Chondrocyte (in vitro differentiated cells): Measurements from ENCODE around the gene ADCY6. TPM values are rescaled to one million over a fixed set of nuclear protein-coding genes. Genes with fewer than 3 reads are reported as not detected.

Experiments
- DNase-seq: peaks from one replicate; pipeline ENCODE4 v3.0.0; 2021; ENCODE audit warnings: mixed read lengths, low spot score
- H3K27ac Mint-ChIP-seq: one replicate; pipeline ENCODE4 v1.8.0; 2021; ENCODE audit warnings: mild to moderate bottlenecking, moderate library complexity, mixed read lengths; ENCODE audit not compliant: unreplicated experiment
- H3K27me3 Mint-ChIP-seq: 2 replicates; pipeline ENCODE4 v1.8.0; 2021; ENCODE audit warnings: low read depth, mixed read lengths
- H3K36me3 Mint-ChIP-seq: 2 replicates; pipeline ENCODE4 v1.8.0; 2021; ENCODE audit warnings: low read depth, mixed read lengths
- H3K4me1 Mint-ChIP-seq: 2 replicates; pipeline ENCODE4 v1.8.0; 2021; ENCODE audit warnings: low read depth, mild to moderate bottlenecking, mixed read lengths
- H3K4me3 Mint-ChIP-seq: one replicate; pipeline ENCODE4 v1.8.0; 2021; ENCODE audit warnings: mild to moderate bottlenecking, moderate library complexity, mixed read lengths; ENCODE audit not compliant: unreplicated experiment
- H3K9me3 Mint-ChIP-seq: 2 replicates; pipeline ENCODE4 v1.8.0; 2021; ENCODE audit warnings: low read depth, mixed read lengths
- CTCF ChIP-seq: fragments of 200-600 bp; sonication (generic); IDR thresholded peaks from 2 replicates; pipeline ENCODE4 v1.5.0; 2021; ENCODE audit warnings: antibody characterized with exemption, mild to moderate bottlenecking, moderate library complexity
- total RNA-seq: library from RNA; stranded (reverse); gene quantifications from 3 replicates; pipeline ENCODE4 v1.2.1, GENCODE V29; 2021

The ADCY6 gene
- total RNA-seq, 1 donor from 2014 or later = 54.9 TPM

GRCh38 chr12:48782457-48783395, 6.2 kb downstream of the ADCY6 start:
- Mint-ChIP-seq H3K4me1 (peaks cover 69% of the 10 kb centered on the region), H3K27me3 (no peaks in the 10 kb centered on the region), H3K9me3 (no peaks in the 10 kb centered on the region), H3K36me3 (peaks cover 7% of the 10 kb centered on the region), H3K4me3 (no peak overlapping the region), H3K27ac (no peak overlapping the region)
- no peak for TF ChIP-seq CTCF
- peak; percentile 83 for DNase-seq

- no peak for TF ChIP-seq CTCF
- no peaks in the 10 kb centered on the region for H3K9me3 Mint-ChIP-seq
- no peak overlapping the region for H3K4me3 Mint-ChIP-seq
- peak overlapping the region; percentile 47 for H3K27ac Mint-ChIP-seq
- peaks cover 61% of the 10 kb centered on the region for H3K4me1 Mint-ChIP-seq
- DNase-seq = peak; percentile 63
- peaks cover 14% of the 10 kb centered on the region for H3K36me3 Mint-ChIP-seq
- H3K27me3 Mint-ChIP-seq = no peaks in the 10 kb centered on the region
These were observed 7.0 kb downstream of the ADCY6 start for GRCh38 chr12:48781750-48782456.

GRCh38 chr12:48780381-48781025, 8.4 kb downstream of the ADCY6 start:
- Mint-ChIP-seq H3K27me3 (no peaks in the 10 kb centered on the region), H3K4me1 (peaks cover 50% of the 10 kb centered on the region), H3K4me3 (peak overlapping the region; percentile 35), H3K9me3 (no peaks in the 10 kb centered on the region), H3K36me3 (peaks cover 16% of the 10 kb centered on the region), H3K27ac (peak overlapping the region; percentile 99)
- peak; percentile 64 for DNase-seq
- TF ChIP-seq CTCF = no peak

GRCh38 chr12:48779869-48780268, 9.0 kb downstream of the ADCY6 start:
- Mint-ChIP-seq H3K4me1 (peaks cover 47% of the 10 kb centered on the region), H3K36me3 (peaks cover 18% of the 10 kb centered on the region), H3K27ac (peak overlapping the region; percentile 99), H3K27me3 (no peaks in the 10 kb centered on the region), H3K9me3 (no peaks in the 10 kb centered on the region), H3K4me3 (peak overlapping the region; percentile 35)
- DNase-seq = peak; percentile 63
- TF ChIP-seq CTCF = no peak
